C4-2B (cell line): Measurements from ENCODE around the gene FUT9.

Source experiments
- ZFX ChIP-seq: fragments of 450-650 bp; IDR thresholded peaks from 2 replicates; pipeline ENCODE4 v1.6.1; 2017
- TF ChIP-seq, protein P1 (sequence below): fragments of 450-650 bp; conservative IDR thresholded peaks from 2 replicates; pipeline ENCODE4 v1.5.1; 2017; ENCODE audit warnings: mild to moderate bottlenecking

DNA sequence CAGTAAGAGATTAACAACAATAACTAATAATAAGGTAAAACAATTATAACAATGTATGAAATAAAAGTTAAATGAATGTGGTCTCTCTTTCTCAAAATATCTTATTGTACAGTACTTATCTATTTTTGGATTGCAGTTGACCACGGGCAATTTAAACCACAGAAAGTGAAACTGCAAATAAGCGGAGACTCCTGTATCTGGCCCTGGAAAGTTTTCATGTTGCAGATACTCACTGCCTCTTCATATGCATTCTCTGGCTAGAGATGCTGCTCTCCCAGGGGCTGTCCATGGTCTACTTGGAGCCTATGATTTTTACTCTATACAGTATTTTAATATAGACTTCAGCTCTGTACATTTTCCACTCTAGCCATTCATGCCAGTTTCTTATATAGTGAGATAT is 230.8 kb downstream of the FUT9 start:
- TF ChIP-seq, protein P1, sequence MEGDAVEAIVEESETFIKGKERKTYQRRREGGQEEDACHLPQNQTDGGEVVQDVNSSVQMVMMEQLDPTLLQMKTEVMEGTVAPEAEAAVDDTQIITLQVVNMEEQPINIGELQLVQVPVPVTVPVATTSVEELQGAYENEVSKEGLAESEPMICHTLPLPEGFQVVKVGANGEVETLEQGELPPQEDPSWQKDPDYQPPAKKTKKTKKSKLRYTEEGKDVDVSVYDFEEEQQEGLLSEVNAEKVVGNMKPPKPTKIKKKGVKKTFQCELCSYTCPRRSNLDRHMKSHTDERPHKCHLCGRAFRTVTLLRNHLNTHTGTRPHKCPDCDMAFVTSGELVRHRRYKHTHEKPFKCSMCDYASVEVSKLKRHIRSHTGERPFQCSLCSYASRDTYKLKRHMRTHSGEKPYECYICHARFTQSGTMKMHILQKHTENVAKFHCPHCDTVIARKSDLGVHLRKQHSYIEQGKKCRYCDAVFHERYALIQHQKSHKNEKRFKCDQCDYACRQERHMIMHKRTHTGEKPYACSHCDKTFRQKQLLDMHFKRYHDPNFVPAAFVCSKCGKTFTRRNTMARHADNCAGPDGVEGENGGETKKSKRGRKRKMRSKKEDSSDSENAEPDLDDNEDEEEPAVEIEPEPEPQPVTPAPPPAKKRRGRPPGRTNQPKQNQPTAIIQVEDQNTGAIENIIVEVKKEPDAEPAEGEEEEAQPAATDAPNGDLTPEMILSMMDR = no peak
- TF ChIP-seq ZFX = no peak
